A172 (cell line): ENCODE data around the gene MIPOL1. TPM values are rescaled to one million over a fixed set of nuclear protein-coding genes. Genes with fewer than 3 reads are reported as not detected.
A peak's percentile ranks its signal among the peaks of the same experiment; 100 is the strongest.

Experiments used
- DNase-seq: peaks from one replicate; pipeline ENCODE4 v3.0.0-alpha.2; 2015; ENCODE audit warnings: low spot score
- total RNA-seq: library from RNA; depleted of rRNA; stranded (reverse); fragments of >200 nt; shearing (Covaris generic); gene quantifications from 2 replicates; pipeline ENCODE4 v1.2.3, GENCODE V29; 2014

MIPOL1 gene
- total RNA-seq, 1 experiment from 2014 or later, result not detected

- no peak for DNase-seq
Observed at GRCh38 chr14:37587131-37587803, 389.5 kb downstream of the MIPOL1 start.

- DNase-seq, result no peak
Observed at GRCh38 chr14:37587881-37588666, 390.3 kb downstream of the MIPOL1 start.

GRCh38 chr14:37588667-37588955, 390.9 kb downstream of the MIPOL1 start:
- DNase-seq, result no peak

GRCh38 chr14:37588956-37589714, 391.4 kb downstream of the MIPOL1 start:
- DNase-seq, result no peak

- DNase-seq, result no peak
Observed at GRCh38 chr14:37589715-37590427, 392.1 kb downstream of the MIPOL1 start.

DNA sequence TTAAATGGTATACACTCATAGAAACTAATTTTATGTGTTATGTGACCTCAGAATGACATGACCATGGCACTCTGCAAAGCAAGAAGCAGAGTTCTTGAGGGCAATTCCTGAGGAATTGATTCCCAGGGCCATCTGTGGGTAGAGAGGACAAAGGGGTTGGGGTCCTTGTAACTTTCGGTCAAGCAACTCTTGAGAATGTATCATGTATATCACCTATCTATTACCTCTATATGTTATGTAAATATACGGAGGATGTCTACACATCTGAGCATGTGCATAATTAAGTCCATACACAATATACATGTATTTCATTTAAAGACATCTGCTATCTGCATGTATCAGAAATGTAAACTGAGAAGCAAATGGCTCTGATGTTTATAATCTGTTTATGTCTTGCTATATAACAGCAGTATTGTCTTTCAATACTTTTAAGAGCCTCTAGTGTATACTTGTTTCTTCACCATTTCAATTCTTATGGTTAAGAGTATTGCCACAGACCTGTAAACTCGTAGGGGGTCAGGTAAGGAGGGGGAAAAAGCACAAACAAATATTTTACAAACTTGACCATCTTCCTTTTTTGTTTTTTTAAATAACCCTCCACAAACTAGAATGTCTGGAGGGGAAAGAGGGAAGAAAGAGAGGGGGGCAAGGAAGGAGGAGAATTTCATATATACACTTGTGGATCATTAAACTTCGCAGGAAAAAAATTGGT, 392.8 kb downstream of the MIPOL1 start:
- no peak for DNase-seq

DNA sequence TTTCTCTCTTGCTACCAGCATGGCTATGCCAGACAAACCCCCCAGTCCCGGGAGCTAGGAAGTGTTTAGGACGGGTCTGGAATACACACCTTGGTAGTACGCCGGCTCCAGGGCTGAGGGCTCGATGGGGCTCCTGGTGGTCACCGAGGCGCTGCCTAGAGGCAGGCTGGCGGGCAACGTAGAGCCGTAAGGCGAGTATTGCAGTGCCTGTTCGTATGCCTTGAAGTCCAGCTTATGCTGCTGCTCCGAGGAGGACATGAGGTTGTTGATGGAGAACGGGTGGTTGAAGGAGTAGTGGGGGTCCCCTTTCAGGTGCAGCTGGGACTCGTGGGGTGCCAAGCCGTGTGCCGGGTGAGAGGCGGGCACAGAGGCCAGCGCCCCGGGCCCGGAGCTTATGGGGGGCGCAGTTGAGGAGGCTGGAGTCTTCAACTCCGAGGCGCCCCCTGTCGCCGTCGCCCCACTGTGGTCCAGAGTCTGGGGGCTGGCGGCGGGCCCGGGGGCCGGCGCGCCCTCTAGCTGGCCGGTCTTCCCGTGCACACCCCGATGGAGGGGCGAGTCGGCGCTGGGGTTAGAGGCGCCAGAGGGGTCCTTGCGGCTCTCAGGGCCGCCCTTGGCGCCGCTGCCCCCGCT, 393.7 kb downstream of the MIPOL1 start:
- DNase-seq, result no peak

DNA sequence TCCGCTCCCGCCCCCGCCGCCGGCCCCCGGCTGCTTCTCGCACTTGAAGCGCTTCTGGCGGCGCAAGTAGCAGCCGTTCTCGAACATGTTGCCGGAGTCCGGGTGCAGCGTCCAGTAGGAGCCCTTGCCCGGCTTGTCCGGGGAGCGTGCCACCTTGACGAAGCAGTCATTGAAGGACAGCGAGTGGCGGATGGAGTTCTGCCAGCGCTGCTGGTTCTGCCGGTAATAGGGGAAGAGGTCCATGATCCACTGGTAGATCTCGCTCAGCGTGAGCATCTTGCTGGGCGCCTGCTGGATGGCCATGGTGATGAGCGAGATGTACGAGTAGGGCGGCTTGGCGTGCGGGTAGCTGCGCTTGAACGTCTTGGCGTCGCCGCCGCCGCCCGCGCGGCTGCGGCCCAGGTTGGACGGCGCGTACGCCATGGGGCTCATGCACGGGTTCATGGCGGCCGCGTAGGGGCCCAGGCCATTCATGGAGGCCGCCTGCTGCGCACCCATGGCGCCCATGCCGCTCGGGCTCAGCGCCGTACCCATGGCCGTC, 394.3 kb downstream of the MIPOL1 start:
- no peak for DNase-seq

- DNase-seq, result no peak
Observed at GRCh38 chr14:37592482-37593408, 395.0 kb downstream of the MIPOL1 start.

DNA sequence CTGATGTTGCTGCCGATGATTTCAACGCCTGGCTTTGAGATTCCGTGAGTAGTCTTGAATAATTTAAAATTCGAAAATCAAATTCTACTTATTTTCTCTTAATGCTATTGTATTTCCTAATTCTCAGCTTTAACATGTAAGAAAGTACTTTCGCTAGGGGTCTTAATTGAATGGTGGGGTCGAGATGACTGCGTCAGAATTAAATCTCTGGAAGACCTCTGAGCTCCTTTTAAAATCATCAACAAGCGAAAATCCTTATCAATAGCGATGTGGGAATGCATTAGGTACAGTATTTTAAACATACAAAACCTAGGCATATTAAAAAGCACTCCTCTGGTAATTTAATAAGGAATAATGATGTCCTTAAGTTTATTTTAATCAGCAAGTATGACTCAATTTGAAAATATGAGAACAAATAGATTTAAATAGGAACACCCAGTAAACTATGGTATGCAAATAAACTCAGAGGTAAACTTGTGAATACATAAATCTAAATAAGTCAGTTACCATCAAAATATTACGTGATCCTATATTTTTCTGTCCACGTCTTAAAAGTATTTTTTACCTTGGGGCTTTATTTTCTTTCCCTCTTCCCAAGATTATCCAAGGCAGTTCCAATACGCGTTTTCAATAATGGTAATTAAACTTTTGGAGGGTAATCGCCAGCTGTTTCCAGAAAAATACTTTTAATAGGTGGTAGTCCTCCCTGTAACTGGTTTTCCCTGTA, 395.9 kb downstream of the MIPOL1 start:
- DNase-seq, result no peak

DNA sequence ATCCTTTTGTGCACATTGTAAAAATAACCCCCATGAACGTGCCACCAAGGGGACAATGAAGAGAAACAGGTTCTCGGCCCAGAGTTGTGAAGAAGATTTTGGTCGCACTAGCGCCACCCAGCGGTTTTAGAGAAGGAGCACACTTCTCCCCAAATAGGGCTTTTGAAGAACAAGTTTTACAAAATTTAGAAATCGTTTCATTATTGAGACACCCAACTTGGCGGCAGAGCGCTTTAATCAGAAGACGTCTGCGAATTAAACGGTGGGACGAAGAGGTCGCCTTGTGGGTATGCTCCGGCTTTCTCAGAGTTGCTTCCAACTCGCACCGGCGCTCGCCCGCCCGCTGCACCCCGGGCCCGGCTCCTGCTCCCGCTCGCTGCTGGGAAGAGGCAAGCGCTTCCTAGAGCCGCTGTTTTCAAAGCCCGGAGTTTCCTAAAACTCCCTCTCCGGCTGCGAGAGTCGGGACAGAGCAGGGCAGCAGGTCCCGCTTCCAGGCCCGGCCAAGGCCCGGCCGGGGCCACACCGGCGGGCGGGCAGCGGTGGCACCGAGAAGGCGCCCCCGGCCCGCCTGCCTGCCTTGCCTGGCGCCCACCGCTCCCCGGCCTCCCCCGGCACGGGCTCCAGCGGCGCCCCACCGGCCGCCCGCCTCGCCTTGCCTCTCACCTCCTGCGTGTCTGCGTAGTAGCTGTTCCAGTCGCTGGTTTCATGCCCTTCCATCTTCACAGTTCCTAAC, 396.7 kb downstream of the MIPOL1 start:
- DNase-seq, result peak; percentile 58

DNA sequence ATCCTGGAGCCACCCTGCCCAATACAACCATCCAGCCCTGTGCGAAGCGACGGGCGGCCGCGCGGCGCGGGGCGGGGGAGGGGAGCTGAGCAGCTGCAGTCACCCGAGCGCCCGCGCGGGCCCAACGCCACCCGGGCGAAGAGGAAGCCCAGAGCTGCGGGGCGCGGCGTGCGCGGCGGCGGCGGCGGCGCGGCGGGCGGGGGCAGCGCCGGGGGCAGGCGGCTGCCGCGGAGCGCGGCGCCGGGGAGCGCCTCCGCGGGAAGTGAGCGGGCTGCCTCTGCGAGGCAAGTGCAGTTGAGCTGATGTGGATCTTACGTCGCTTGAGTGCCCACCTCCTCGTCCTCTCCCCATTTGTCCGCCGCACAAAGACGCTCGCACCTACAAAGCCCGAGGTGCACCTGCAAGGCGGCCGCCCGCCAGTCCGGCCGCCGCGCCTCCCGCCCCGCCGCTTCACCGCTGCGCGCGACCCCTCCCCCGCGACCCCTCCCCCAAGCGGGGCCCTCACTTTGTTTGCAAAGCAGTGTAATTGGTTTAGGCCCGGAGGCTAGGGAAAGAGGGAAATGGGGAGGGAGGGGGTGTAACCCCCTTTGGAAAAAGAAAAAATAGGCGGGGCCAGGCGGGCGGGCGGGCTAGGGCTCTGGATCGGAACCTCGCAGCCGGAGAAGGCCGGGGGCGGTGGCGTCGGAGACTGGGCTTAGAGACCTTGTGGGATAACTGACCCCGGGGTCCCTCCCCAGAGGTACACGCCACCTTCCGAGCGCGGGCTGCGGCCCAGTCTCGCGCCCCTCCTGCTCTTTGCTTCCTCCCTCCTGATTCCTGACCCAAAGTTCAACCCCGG, 397.5 kb downstream of the MIPOL1 start, which contains the start of the genes FOXA1 and TTC6:
Gene FOXA1 (minus strand): TSS at position 279 of the 838 bp plus-strand sequence. CDS start 277 bp downstream, at position 2.
Gene TTC6 (plus strand): TSS at position 659 of the 838 bp plus-strand sequence. CDS start 26,436 bp downstream, outside the sequence.
- no peak for DNase-seq

DNA sequence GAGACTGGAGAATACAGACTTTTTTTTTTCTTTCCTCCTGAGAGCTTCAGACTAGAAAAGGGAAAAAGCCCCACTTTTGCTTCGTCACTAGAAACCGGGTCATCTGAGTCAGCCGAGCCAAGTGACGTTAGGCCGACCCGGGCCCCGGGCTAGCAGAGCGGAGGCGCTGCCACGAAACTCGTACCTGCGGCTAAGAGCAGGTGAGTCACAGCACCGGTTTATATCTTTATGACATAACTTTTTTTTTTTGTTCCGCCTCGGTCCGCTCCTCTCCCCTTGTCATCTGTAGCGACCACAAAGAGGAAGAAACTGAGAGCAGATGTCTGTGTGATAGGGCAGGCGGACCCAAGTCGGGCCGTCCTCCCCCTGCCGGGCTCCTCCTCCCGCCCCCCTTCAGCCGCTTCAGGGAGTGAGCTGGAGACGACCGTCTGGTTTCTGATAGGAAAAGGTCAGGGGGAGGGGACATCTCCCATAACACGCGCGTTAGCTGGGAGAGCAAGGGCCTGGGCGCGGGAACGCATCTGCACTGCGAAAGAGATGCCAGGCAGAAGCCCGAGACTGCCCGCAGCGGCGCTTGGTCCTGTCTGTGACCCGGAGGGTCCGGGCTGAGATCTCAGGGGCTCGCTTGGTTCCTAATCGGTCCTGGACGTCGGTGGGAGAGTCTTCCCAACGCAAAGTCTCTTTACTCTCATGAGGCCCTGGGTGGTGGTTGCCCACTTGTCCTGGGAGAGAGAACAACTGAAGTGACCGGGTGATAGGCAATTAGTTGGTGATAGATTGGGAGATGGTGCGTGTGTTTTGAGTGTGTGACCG, 398.3 kb downstream of the MIPOL1 start:
- no peak for DNase-seq

DNA sequence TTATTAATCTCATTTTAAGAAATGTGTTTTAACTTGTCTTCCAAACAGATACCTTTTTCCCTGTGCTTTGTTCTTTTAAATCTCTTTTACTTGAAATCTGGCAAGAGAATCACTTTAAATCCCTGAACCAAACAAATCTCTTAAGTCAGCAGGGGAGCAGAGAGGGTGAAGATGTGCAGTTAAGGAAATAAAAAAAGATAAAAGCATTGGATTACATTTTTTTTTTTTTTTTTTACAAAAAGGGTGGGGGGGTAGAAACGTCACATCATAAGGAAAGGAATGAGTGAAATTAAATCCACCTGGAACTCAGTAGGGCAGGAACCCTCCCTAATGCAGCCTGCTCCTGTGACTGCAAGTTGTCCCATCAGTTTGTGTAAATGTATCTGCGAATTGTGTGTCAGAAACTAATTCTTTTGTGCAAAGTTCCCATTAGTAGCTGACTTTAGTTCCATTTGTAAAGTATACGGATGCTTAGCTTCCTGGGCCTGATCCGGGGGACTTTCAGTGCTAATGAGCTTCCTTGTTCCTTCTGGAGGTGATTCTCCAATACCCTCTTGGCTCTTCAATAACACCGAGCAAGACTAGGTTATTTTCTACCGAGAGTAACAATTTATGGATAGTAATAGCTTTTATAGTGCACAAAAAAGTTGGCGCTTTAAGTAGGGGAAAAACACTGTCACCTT, 399.2 kb downstream of the MIPOL1 start:
- no peak for DNase-seq

GRCh38 chr14:37597538-37597913, 399.8 kb downstream of the MIPOL1 start:
- DNase-seq, result no peak
